ENCODE results near the gene RNPS1.

- TF ChIP-seq, protein P1, sequence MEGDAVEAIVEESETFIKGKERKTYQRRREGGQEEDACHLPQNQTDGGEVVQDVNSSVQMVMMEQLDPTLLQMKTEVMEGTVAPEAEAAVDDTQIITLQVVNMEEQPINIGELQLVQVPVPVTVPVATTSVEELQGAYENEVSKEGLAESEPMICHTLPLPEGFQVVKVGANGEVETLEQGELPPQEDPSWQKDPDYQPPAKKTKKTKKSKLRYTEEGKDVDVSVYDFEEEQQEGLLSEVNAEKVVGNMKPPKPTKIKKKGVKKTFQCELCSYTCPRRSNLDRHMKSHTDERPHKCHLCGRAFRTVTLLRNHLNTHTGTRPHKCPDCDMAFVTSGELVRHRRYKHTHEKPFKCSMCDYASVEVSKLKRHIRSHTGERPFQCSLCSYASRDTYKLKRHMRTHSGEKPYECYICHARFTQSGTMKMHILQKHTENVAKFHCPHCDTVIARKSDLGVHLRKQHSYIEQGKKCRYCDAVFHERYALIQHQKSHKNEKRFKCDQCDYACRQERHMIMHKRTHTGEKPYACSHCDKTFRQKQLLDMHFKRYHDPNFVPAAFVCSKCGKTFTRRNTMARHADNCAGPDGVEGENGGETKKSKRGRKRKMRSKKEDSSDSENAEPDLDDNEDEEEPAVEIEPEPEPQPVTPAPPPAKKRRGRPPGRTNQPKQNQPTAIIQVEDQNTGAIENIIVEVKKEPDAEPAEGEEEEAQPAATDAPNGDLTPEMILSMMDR (IDR thresholded peaks at IDR 0.05; ENCODE audit: low read depth, low read length): no peak
- TF ChIP-seq MAX (IDR thresholded peaks at IDR 0.05; ENCODE audit: low read depth, low read length): no peak
- no peak for TF ChIP-seq POLR2A (IDR thresholded peaks at IDR 0.05; ENCODE audit: extremely low read depth, insufficient read length)
These were observed 56.0 kb downstream of the RNPS1 start for GRCh38 chr16:2211923-2212347.

Data from NB4 (cell line).